Lower lobe of right lung (tissue), 2 donors: ENCODE results near the gene AAMP. TPM values are rescaled to one million over a fixed set of nuclear protein-coding genes. Genes with fewer than 3 reads are reported as not detected.

Experiments used
- ATAC-seq, 2 donors: fragments of 200-7000 bp; cut with Tn5 transposase; one replicate each; pipeline ENCODE4 v1.9.1; 2020 to 2022; ENCODE audit warnings: mild to moderate bottlenecking in 2 of 2, moderate library complexity in 2 of 2
- DNase-seq: peaks from one replicate; pipeline ENCODE4 v3.0.0-alpha.2; 2020
- H3K27ac ChIP-seq: fragments of 200-600 bp; one replicate; pipeline ENCODE4 v1.8.0; 2022
- H3K27me3 ChIP-seq: fragments of 200-600 bp; one replicate; pipeline ENCODE4 v1.8.0; 2022; ENCODE audit warnings: low read depth
- H3K36me3 ChIP-seq: fragments of 200-600 bp; one replicate; pipeline ENCODE4 v1.8.0; 2022; ENCODE audit warnings: mild to moderate bottlenecking
- H3K4me1 ChIP-seq: fragments of 200-600 bp; one replicate; pipeline ENCODE4 v1.8.0; 2022
- H3K4me3 ChIP-seq: fragments of 200-600 bp; one replicate; pipeline ENCODE4 v1.8.0; 2022; ENCODE audit warnings: mild to moderate bottlenecking
- H3K9me3 ChIP-seq: fragments of 200-600 bp; one replicate; pipeline ENCODE4 v1.8.0; 2022
- intact Hi-C: fragments of 100-400 bp; cut with DNase I; formaldehyde crosslinking; loops from one replicate; pipeline ENCODE4 v1.11.0; 2022
- total RNA-seq: library from RNA; stranded (reverse); fragmentation: NEBNext Ultra II Directional; extraction: Animal tissue kit (Norgen Biotek cat#: 25700); gene quantifications from one replicate; pipeline ENCODE4 v1.2.1, GENCODE V29; 2021
- TF ChIP-seq, protein P1 (sequence below): fragments of 200-600 bp; IDR thresholded peaks from one replicate; pipeline ENCODE4 v1.8.0; 2022; ENCODE audit warnings: antibody characterized with exemption, mild to moderate bottlenecking
- donor health status: DM: no; HTN: yes; CAD: no; lungs with severe emphysema.

AAMP gene
- total RNA-seq, 1 donor from 2014 or later: 58.8 TPM

DNA sequence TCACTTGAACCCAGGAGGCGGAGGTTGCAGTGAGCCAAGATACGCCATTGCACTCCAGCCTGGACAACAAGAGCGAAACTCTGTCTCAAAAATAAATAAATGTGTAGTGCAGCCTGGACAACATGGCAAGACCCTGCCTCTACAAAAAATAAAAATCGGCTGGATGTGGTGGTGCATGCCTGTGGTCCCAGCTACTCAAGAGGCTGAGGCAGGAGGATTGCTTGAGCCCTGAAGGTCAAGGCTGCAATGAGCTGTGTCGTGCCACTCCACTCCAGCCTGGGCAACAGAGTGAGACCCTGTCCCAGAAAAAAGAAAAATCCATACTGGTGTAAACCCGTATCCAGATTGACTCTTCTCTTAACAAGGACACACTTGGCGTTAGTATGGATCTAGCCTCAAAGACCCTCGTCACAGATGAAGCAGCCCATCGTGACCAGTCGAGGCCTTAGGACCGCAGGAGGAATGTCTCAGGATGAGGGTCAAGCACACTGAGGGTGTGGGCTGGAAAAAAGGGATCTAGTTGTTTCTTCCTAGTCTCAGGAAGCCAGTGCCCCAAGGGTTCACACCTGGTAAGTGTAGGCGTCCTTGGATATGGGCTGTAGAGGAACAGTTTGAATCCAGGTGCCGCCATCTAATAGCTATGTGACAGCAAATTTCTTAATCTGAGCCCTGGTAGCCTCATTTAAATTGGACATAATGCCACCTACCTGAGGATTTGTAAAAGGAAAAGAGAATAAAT is 13.2 kb downstream of the AAMP start:
- Histone ChIP-seq H3K27me3 (no peaks in the 10 kb centered on the region), H3K4me3 (no peak overlapping the region), H3K9me3 (no peaks in the 10 kb centered on the region), H3K36me3 (peaks cover 53% of the 10 kb centered on the region), H3K4me1 (peaks cover 49% of the 10 kb centered on the region), H3K27ac (no peak overlapping the region)
- intact Hi-C loops: no loop called here
- DNase-seq (no peak), ATAC-seq (no peak)
- TF ChIP-seq, protein P1, sequence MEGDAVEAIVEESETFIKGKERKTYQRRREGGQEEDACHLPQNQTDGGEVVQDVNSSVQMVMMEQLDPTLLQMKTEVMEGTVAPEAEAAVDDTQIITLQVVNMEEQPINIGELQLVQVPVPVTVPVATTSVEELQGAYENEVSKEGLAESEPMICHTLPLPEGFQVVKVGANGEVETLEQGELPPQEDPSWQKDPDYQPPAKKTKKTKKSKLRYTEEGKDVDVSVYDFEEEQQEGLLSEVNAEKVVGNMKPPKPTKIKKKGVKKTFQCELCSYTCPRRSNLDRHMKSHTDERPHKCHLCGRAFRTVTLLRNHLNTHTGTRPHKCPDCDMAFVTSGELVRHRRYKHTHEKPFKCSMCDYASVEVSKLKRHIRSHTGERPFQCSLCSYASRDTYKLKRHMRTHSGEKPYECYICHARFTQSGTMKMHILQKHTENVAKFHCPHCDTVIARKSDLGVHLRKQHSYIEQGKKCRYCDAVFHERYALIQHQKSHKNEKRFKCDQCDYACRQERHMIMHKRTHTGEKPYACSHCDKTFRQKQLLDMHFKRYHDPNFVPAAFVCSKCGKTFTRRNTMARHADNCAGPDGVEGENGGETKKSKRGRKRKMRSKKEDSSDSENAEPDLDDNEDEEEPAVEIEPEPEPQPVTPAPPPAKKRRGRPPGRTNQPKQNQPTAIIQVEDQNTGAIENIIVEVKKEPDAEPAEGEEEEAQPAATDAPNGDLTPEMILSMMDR: no peak

DNA sequence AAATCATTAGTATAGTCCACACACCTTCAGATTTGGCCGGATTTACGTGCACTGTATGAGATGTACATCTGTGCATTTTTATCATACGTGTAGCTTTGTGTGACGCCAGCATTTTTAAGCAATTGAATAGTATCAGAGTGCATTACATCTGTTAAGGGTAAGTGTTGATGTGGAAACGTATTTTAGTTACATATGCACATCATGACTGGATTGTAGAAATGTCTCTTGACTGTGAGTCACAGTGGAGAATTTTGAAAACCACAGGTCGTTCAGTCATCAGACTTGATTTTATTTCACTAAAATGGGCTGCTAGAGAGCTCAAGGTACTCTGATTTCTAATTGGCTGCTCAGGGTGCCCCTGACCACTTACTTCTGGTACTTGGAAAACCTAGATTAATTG is 14.5 kb downstream of the AAMP start:
- ATAC-seq: no peak
- TF ChIP-seq, protein P1: no peak
- DNase-seq: no peak
- Histone ChIP-seq H3K4me1 (peaks cover 36% of the 10 kb centered on the region), H3K4me3 (no peak overlapping the region), H3K27ac (no peak overlapping the region), H3K27me3 (no peaks in the 10 kb centered on the region), H3K9me3 (no peaks in the 10 kb centered on the region), H3K36me3 (peaks cover 66% of the 10 kb centered on the region)
- intact Hi-C loops: no loop called here

DNA sequence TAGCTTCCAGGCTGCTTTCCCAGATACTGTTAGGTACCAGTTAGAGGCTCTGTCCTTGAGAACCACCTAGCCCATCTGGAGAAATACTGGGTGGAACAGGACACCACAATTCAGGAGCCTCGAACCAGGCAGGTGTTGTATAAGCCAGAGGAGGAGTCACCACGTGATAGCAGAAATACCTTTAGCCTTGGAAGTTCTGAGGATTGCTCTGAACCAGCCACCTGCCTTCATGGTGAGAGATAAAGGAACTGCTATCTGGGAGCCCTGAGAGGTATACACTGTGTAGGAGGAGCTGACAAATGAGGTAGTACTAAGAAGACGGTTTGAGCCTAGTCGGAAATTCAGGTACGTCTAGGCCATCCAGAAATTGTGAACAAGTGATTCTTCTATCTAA is 16.7 kb downstream of the AAMP start:
- Histone ChIP-seq H3K27ac (no peak overlapping the region), H3K4me1 (peaks cover 14% of the 10 kb centered on the region), H3K4me3 (no peak overlapping the region), H3K9me3 (no peaks in the 10 kb centered on the region), H3K27me3 (no peaks in the 10 kb centered on the region), H3K36me3 (peaks cover 88% of the 10 kb centered on the region)
- no peak for DNase-seq
- no peak for ATAC-seq
- TF ChIP-seq, protein P1: no peak
- intact Hi-C loops: no loop called here

DNA sequence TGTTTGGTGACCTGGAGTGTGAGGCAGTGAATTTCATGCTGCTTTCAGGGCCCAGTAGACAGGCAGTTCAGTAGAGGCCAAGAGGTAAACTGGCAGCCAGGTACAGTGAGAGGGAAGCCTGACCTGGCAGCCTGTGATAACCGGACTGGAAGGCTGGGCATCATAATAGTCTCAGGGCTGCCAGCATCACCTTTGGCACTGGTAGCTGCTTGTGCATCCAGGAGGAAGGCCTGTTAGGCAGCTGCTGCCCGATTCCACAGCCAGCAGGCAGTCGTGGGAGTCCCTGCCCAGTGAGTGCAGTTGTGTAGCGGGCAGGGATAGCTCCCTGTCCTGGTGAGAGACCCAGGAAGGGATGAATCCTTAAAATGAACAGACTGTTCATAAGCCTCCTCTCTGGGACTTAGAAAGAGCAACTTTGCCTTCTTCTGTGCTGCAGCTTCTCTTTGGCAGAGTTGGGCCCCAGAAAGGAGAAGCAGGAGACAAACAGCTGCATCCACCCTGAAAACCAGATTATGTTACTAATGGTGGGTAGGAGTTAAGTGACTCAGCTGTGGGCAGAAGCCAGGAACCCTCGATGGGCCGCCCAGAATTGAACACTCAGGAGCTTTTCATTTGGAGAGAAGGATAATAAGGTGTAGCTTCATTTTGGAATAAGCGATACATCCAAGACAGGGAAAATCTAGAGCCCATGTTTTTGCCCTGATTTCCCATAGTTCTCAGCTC is 17.3 kb downstream of the AAMP start:
- Histone ChIP-seq H3K27me3 (no peaks in the 10 kb centered on the region), H3K9me3 (no peaks in the 10 kb centered on the region), H3K36me3 (peaks cover 94% of the 10 kb centered on the region), H3K27ac (no peak overlapping the region), H3K4me3 (no peak overlapping the region), H3K4me1 (peaks cover 11% of the 10 kb centered on the region)
- TF ChIP-seq, protein P1: no peak
- intact Hi-C loops: no loop called here
- DNase-seq (no peak), ATAC-seq (no peak)

DNA sequence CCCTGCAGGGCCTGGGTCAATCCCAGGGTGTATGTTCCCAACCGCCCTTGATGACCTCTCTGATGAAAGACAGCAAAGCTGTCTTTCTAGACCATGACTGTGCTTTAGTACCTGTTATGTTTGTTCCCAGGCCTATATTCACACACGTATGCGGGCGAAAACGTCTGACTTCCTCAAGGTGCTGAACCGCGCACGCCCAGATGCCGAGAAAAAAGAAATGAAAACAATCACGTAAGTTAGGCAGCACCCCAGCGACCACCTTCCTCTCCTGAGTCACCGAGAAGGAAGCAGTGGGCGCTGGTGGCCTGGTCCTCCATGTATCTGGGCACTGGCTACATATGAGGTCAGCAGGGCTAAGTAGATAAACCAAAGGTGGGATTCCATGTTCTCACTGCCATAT is 20.2 kb downstream of the AAMP start:
- Histone ChIP-seq H3K4me1 (peaks cover 1% of the 10 kb centered on the region), H3K27me3 (no peaks in the 10 kb centered on the region), H3K36me3 (peaks cover 100% of the 10 kb centered on the region), H3K9me3 (no peaks in the 10 kb centered on the region), H3K27ac (no peak overlapping the region), H3K4me3 (no peak overlapping the region)
- ATAC-seq (no peak), DNase-seq (no peak)
- intact Hi-C loops: no loop called here
- TF ChIP-seq, protein P1: no peak
